ENCODE data around the gene KHDC3L.
"Not testable (repeated sequence)": the region's sequence is repeated elsewhere in the genome, so short reads cannot be mapped to it uniquely, and the experiment has no call there.

Gene KHDC3L

DNA sequence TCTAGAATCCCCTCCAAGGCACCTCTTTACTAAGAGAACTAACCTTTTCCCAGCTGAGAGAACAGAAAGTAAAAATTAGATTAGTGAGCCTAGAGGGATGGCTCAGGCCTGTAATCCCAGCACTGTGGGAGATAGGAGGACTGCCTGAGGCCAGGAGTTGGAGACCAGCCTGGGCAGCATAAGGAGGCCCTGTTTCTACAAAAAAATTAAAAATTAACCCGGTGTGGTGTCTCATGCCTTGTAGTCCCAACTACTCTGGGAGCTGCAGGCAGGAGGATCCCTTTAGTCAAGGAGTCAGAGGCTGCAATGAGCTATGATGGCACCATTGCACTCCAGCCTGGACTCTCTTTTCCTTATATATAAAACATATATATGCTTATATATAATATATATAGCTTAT lies 12.8 kb downstream of the KHDC3L start (continued):
- no peak for TF ChIP-seq SP7 (tag by site-specific recombination; IDR thresholded peaks at IDR 0.05)

DNA sequence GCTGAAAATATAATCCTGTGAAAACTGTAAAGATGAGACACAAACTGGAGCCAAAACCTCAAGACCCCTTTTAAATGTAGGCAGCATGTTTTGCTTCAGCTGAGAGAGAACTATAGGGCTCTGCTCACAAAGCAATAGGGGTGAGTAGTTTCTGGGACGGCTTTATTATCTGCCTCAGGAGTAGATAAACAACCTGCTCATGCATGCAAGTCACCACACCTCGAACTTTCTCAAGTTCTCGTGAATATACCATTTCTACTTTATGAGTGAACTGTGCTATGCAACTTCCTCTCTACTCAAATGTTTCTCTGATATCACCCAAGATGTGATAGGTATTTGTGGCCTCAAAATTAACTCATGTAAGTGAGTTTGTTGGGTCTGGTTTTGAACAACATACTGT lies 14.8 kb downstream of the KHDC3L start:
- Histone ChIP-seq H3K4me3 (ENCODE audit: low read depth, low read length) (no peak overlapping the region), H3K27ac (ENCODE audit: extremely low read depth, low read depth, low read length) (no peak overlapping the region), H3K4me1 (ENCODE audit: control insufficient read depth, insufficient read depth, low read length) (no peaks in the 10 kb centered on the region), H3K9me3 (ENCODE audit: control insufficient read depth, insufficient read depth, low read depth, low read length) (no peaks in the 10 kb centered on the region), H3K36me3 (ENCODE audit: control insufficient read depth in 2 of 2, insufficient read depth in 1 of 2, low read length in 2 of 2) (no peaks in the 10 kb centered on the region)
- ChIA-PET POLR2A (no interaction called here), CTCF (interaction anchor here (0.9 to 2.0 kb wide), 3 partner anchors 11 to 17 kb away, joined by 3 to 5 read pairs (median 4); no protein-coding TSS in a partner anchor)
- TF ChIP-seq ZNF449 (tag by site-specific recombination; IDR thresholded peaks at IDR 0.05) (no peak), YY2 (tag by site-specific recombination; IDR thresholded peaks at IDR 0.05) (no peak), ZNF610 (tag by site-specific recombination; IDR thresholded peaks at IDR 0.05; ENCODE audit: borderline replicate concordance) (no peak), ZNF311 (tag by site-specific recombination; IDR thresholded peaks at IDR 0.05; ENCODE audit: borderline replicate concordance) (no peak), ZNF837 (tag by site-specific recombination; IDR thresholded peaks at IDR 0.05) (no peak), ZNF514 (tag by site-specific recombination; IDR thresholded peaks at IDR 0.05) (no peak), OSR2 (tag by site-specific recombination; IDR thresholded peaks at IDR 0.05) (no peak), ZNF701 (tag by site-specific recombination; IDR thresholded peaks at IDR 0.05) (no peak), TCF7L2 (IDR thresholded peaks at IDR 0.05; ENCODE audit: borderline replicate concordance, low read depth, low read length) (no peak), ZNF510 (tag by site-specific recombination; IDR thresholded peaks at IDR 0.05; ENCODE audit: insufficient replicate concordance) (no peak), ZNF302 (tag by site-specific recombination; IDR thresholded peaks at IDR 0.05; ENCODE audit: low read depth) (no peak), ZNF341 (tag by site-specific recombination; IDR thresholded peaks at IDR 0.05; ENCODE audit: low read depth) (no peak)
- TF ChIP-seq, protein P1, sequence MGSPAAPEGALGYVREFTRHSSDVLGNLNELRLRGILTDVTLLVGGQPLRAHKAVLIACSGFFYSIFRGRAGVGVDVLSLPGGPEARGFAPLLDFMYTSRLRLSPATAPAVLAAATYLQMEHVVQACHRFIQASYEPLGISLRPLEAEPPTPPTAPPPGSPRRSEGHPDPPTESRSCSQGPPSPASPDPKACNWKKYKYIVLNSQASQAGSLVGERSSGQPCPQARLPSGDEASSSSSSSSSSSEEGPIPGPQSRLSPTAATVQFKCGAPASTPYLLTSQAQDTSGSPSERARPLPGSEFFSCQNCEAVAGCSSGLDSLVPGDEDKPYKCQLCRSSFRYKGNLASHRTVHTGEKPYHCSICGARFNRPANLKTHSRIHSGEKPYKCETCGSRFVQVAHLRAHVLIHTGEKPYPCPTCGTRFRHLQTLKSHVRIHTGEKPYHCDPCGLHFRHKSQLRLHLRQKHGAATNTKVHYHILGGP (tag by site-specific recombination; IDR thresholded peaks at IDR 0.05) = no peak
- TF ChIP-seq, protein P2, sequence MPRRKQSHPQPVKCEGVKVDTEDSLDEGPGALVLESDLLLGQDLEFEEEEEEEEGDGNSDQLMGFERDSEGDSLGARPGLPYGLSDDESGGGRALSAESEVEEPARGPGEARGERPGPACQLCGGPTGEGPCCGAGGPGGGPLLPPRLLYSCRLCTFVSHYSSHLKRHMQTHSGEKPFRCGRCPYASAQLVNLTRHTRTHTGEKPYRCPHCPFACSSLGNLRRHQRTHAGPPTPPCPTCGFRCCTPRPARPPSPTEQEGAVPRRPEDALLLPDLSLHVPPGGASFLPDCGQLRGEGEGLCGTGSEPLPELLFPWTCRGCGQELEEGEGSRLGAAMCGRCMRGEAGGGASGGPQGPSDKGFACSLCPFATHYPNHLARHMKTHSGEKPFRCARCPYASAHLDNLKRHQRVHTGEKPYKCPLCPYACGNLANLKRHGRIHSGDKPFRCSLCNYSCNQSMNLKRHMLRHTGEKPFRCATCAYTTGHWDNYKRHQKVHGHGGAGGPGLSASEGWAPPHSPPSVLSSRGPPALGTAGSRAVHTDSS (tag by site-specific recombination; IDR thresholded peaks at IDR 0.05) = no peak

GRCh38 chr6:73381531-73381930 lies 19.1 kb downstream of the KHDC3L start:
- not testable (repeated sequence) for H3K4me3 ChIP-seq (ENCODE audit: low read depth, low read length); H3K27ac ChIP-seq (ENCODE audit: extremely low read depth, low read depth, low read length); H3K9me3 ChIP-seq (ENCODE audit: control insufficient read depth, insufficient read depth, low read depth, low read length); H3K4me1 ChIP-seq (ENCODE audit: control insufficient read depth, insufficient read depth, low read length); H3K36me3 ChIP-seq (ENCODE audit: control insufficient read depth in 2 of 2, insufficient read depth in 1 of 2, low read length in 2 of 2)
- POLR2A ChIA-PET = interaction anchor here (1.1 kb wide), 1 partner anchor 32 kb away, joined by 5 read pairs; no protein-coding TSS in a partner anchor
- CTCF ChIA-PET = interaction anchor here (0.5 to 0.7 kb wide), 2 partner anchors 10 to 75 kb away, joined by 3 to 4 read pairs; no protein-coding TSS in a partner anchor

- no peaks in the 10 kb centered on the region for H3K36me3 ChIP-seq (ENCODE audit: control insufficient read depth in 2 of 2, insufficient read depth in 1 of 2, low read length in 2 of 2)
- H3K27ac ChIP-seq (ENCODE audit: extremely low read depth, low read depth, low read length) = no peak overlapping the region
- H3K4me1 ChIP-seq (ENCODE audit: control insufficient read depth, insufficient read depth, low read length) = no peaks in the 10 kb centered on the region
- no peak for TF ChIP-seq EGR2 (tag by site-specific recombination; IDR thresholded peaks at IDR 0.05; ENCODE audit: low read depth)
- no peak for TF ChIP-seq ZNF830 (tag by site-specific recombination; IDR thresholded peaks at IDR 0.05; ENCODE audit: low read depth)
- TF ChIP-seq ZNF624 (tag by site-specific recombination; IDR thresholded peaks at IDR 0.05) = no peak
- 0 out of 2 replicates have a peak, but pooled peaks have one; percentile 36 for TF ChIP-seq ZNF121 (tag by site-specific recombination; IDR thresholded peaks at IDR 0.05)
- no peak for TF ChIP-seq ZNF600 (tag by site-specific recombination; IDR thresholded peaks at IDR 0.05)
- TF ChIP-seq, protein P3, sequence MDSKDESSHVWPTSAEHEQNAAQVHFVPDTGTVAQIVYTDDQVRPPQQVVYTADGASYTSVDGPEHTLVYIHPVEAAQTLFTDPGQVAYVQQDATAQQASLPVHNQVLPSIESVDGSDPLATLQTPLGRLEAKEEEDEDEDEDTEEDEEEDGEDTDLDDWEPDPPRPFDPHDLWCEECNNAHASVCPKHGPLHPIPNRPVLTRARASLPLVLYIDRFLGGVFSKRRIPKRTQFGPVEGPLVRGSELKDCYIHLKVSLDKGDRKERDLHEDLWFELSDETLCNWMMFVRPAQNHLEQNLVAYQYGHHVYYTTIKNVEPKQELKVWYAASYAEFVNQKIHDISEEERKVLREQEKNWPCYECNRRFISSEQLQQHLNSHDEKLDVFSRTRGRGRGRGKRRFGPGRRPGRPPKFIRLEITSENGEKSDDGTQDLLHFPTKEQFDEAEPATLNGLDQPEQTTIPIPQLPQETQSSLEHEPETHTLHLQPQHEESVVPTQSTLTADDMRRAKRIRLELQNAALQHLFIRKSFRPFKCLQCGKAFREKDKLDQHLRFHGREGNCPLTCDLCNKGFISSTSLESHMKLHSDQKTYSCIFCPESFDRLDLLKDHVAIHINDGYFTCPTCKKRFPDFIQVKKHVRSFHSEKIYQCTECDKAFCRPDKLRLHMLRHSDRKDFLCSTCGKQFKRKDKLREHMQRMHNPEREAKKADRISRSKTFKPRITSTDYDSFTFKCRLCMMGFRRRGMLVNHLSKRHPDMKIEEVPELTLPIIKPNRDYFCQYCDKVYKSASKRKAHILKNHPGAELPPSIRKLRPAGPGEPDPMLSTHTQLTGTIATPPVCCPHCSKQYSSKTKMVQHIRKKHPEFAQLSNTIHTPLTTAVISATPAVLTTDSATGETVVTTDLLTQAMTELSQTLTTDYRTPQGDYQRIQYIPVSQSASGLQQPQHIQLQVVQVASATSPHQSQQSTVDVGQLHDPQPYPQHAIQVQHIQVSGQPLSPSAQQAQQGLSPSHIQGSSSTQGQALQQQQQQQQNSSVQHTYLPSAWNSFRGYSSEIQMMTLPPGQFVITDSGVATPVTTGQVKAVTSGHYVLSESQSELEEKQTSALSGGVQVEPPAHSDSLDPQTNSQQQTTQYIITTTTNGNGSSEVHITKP (tag by site-specific recombination; IDR thresholded peaks at IDR 0.05) = 0 out of 2 replicates have a peak, but pooled peaks have one; percentile 45
- no peak for TF ChIP-seq SETDB1 (IDR thresholded peaks at IDR 0.05; ENCODE audit: insufficient read length, low read length)
- no peaks in the 10 kb centered on the region for H3K9me3 ChIP-seq (ENCODE audit: control insufficient read depth, insufficient read depth, low read depth, low read length)
- no peak overlapping the region for H3K4me3 ChIP-seq (ENCODE audit: low read depth, low read length)
- CTCF ChIA-PET = interaction anchor here (0.7 kb wide), 1 partner anchor 196 kb away, joined by 3 read pairs; no protein-coding TSS in a partner anchor
- POLR2A ChIA-PET = interaction anchor here (0.7 kb wide), 1 partner anchor 272 kb away, joined by 5 read pairs; no protein-coding TSS in a partner anchor
Measured at GRCh38 chr6:73382462-73383113, 20.1 kb downstream of the KHDC3L start.
